Inflammatory macrophage (primary cell): ENCODE results near the gene TRPM2.
A peak's percentile ranks its signal among the peaks of the same experiment; 100 is the strongest.

Source experiments
- DNase-seq, 2 donors: peaks; one replicate each; pipeline ENCODE4 v3.0.0-alpha.2; 2020 to 2022

The TRPM2 gene

DNA sequence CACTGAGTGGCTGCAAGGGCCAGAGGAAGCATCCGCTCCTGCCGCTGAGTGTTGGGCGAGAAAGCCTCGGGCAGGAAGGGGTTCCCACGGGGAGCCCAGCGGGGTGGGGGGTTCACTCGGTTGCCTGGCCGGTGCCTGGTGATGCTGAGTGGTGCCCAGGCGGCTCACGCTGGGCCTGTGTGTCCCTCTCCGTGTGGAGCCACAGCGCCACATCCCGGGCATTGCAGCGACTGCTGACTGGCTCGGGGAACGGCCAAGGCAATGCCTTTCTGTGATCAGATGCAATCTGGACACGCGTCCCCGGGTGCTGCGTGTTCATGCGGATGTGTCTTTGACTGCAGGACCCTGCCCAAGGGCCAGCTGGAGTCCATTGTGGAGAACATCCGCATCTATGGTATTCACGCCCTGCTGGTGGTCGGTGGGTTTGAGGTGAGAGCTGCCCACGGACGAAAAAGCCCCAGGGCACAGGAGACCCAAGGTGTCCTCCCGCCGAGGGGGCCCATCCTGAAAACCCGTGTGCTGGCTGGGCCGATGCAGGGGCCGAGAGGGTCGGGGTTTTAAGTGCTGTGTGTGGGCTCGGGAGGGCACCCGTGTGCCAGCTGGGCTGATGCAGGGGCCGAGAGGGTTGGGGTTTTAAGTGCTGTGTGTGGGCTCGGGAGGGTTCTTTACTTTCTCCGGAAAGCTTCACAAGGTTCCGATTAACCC, 30.6 kb upstream of the TRPM2 start:
- no peak for DNase-seq

GRCh38 chr21:44323591-44323990, 29.8 kb upstream of the TRPM2 start:
- no peak for DNase-seq

- no peak for DNase-seq
Observed at GRCh38 chr21:44324106-44324853, 29.1 kb upstream of the TRPM2 start.

DNA sequence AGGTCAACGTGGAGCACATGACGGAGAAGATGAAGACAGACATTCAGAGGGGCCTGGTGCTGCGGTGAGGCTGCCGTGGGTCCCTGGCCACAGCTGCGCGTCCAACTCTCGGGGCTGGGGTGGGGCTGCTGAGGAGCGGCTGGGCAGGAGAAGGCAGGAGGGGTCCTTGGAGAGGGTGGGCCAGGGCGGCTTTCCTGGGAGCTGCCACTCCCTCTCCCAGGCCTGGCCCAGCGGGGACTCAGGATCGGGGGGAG, 28.6 kb upstream of the TRPM2 start:
- no peak for DNase-seq

- no peak for DNase-seq
Observed at GRCh38 chr21:44325386-44326271, 27.8 kb upstream of the TRPM2 start.

GRCh38 chr21:44326272-44326647, 27.2 kb upstream of the TRPM2 start:
- DNase-seq: no peak

- DNase-seq: no peak
Observed at GRCh38 chr21:44326716-44327602, 26.5 kb upstream of the TRPM2 start.

DNA sequence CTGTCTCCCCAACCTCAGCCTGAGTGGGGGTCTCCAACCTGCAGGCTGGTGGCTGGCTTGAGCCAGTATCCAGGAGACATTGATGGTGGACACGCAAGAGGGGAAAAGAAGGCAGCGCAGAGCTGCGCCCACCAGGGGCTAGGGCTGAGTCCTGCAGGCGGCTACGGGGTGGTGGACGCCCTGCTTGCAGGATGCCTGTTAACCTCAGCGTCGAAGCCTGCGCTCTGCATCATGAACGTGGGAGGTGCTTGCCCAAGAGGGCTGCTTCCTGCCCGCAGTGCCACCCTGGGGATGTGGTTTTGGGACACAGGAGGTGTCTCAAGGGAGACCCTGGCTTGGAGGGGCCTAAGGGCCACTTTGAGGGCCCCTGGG, 25.8 kb upstream of the TRPM2 start:
- DNase-seq: peak; percentile 25 to 27

- DNase-seq: no peak
Observed at GRCh38 chr21:44328242-44328895, 25.1 kb upstream of the TRPM2 start.

DNA sequence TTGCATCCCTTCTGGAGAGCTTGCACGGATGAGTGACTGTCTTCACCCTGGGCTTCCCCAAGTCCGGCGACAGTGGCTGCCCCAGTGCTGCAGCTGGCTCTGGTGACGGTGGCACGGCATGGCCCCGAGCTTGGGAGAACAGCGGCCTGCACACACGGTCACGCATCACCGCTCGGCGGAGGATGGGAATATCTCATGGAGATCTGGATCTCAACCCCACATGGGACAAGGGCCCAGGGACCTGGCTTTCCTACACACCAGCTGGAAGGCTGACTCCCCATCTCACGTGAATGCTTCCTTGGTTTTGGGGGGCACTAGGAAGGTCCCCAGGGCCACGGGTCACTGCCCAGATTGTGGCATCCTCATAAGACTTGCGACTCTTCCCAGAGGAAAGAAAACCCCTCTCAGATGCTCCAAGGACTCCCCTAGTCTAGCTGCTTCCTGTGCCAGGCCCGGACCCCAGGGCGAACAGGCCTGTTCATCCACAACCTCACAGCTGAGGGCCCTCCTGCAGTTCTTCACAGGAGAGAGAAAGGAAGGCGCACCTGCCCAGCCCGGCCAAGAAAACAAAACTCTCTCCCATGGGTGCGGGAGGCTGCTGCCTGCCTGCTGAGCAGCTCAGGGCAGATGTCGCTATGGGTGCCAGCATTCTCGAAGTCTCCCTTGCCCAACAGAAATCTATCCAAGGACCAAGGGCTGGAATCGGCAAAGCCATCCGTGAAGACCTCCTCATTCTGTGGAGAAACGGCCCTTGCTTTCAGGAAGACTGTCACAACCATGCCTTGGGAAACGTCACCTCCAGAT, 24.1 kb upstream of the TRPM2 start:
- no peak for DNase-seq

DNA sequence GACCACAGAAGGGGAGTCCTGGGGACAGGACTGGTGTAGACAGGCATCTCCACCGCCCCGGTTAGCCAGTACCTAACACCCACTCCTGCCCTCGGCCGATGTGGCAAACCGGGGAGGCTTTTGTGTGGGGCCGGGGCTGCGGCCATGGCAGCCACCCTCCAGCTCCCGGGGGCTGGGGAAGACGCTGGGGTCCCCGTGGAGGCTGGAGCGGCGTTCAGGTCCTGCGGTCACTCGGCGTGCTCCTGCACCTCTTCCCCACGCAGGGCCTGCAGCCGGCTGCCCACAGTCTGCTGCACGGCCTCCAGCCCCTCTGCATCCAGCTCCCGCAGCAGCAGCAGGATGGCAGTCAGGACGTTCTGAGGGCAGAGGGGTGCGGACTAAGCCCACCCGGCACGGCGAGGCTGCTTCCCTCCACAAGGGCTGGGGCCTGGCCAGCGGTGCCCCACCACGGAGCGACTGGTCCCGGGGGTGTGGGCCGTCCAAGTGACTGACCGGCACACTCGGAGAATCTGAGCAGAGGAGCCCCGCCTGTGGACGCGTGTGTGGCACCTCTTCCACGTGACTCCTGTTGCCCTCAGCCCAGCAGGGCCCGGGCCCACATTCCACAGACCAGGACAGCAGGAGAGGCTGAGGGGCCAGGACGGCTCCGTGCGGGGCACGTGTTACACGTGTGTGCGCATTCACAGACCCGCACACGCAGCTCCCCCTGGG, 23.3 kb upstream of the TRPM2 start:
- no peak for DNase-seq

DNA sequence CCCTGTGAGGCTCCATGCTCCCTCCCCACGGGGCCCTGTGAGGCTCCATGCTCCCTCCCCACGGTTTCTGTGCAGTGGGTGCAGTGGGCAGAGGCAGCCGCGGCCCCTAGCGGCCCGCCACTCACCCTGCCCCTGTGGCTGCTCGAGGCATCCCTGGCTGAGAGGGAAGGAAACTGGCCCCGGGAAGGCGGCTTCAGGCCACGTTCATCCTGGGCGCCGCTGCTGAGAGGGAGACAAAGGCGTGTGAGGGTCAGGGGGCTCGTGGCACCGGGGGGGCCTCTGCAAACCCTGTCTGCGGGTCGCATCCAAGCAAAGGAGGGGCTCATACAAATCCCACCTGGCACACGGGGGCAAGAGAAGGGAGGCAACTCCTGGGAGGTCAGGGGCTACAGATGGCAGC, 22.7 kb upstream of the TRPM2 start:
- DNase-seq: no peak

DNA sequence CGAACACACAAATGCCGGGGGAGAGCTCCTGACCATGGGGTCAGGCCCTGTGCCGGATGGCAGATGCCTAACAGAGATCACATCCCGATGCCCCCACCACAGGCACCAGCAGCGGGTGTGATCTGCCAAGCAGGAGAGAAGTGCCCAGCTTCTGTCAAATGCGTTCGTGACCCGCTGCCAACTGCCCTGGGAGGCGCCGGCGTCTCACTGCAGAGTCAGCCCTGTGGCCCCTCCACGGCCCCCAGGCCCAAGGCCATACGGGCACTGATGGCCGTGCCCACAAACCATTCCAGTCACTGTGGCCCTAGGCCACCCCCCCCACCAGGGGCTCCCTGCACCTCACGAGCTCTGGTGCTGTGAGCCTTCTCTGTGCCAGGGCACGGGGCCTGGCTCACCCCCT, 22.2 kb upstream of the TRPM2 start:
- DNase-seq: no peak

GRCh38 chr21:44331650-44332307, 21.6 kb upstream of the TRPM2 start:
- DNase-seq: peak in 1 of 2 donors; percentile 15

- DNase-seq: no peak
Observed at GRCh38 chr21:44332383-44332782, 21.0 kb upstream of the TRPM2 start.

GRCh38 chr21:44332965-44333364, 20.5 kb upstream of the TRPM2 start:
- no peak for DNase-seq

DNA sequence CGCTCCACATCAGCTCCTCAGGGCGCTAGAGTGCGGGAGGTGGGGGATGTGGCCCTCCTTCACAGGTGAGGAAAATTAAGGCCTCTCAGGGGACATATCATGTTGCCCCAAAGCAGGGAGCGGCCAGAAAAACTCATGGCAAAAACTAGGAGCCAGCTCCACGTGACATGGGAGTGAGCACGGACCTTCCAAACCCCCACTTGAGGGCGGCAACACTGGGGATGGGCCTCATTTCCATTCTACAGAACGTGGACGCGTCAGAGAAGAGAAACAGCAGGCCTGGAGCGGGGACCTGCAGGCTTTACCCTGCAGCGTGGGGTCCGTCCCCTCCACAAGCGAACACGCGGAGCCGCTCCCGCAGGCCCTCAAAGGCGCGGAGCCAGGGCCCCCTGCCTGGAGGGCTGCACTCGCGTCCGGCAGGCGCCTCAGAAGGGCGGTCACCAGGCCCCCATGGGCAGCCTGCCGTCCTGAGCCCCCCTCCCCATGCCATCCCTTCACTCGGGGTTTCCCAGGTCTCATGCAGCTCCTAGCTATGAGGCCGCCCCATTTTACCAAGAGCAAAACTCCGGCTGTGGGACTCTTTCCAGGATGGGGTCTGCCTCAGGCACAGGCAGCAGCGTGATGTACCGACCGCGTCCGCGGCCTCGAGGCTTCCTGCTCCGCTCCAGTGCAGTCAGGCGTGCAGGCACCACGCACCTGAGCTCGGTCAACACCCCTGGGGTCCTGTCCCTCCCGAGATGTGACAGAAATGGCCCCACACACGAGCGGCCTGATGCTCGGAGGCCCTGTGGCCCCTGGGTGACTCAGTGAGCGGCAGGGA, 19.7 kb upstream of the TRPM2 start:
- DNase-seq: no peak

GRCh38 chr21:44334329-44335030, 18.9 kb upstream of the TRPM2 start:
- DNase-seq: no peak
